Measurements from ENCODE around the gene ZBTB1.
"Not testable (repeated sequence)": the region's sequence is repeated elsewhere in the genome, so short reads cannot be mapped to it uniquely, and the experiment has no call there.

Gene ZBTB1

GRCh38 chr14:64556526-64556925 is 52.0 kb downstream of the ZBTB1 start:
- Histone ChIP-seq H3K4me3 (no peak overlapping the region), H3K27ac (no peak overlapping the region)
- DNase-seq (ENCODE audit: low spot score), result no peak
- TF ChIP-seq, protein P1, sequence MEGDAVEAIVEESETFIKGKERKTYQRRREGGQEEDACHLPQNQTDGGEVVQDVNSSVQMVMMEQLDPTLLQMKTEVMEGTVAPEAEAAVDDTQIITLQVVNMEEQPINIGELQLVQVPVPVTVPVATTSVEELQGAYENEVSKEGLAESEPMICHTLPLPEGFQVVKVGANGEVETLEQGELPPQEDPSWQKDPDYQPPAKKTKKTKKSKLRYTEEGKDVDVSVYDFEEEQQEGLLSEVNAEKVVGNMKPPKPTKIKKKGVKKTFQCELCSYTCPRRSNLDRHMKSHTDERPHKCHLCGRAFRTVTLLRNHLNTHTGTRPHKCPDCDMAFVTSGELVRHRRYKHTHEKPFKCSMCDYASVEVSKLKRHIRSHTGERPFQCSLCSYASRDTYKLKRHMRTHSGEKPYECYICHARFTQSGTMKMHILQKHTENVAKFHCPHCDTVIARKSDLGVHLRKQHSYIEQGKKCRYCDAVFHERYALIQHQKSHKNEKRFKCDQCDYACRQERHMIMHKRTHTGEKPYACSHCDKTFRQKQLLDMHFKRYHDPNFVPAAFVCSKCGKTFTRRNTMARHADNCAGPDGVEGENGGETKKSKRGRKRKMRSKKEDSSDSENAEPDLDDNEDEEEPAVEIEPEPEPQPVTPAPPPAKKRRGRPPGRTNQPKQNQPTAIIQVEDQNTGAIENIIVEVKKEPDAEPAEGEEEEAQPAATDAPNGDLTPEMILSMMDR (IDR thresholded peaks at IDR 0.05), result no peak

DNA sequence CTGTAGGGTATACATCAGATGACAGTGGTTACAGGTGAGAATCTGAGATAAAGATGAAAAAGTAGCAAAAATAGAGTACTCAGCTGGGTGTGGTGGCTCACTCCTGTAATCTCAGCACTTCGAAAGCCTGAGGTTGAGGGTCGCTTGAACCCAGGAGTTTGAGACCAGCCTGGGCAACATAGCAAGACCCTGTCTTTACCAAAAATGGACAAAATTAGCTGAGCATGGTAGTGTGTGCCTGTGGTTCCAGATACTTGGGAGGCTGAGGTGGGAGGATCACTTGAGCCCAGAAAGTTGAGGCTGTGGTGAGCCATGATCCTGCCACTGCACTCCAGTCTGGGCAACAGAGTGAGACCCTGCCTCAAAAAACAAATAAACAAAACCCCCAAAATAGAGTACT is 53.6 kb downstream of the ZBTB1 start:
- H3K27ac ChIP-seq; H3K4me3 ChIP-seq; DNase-seq (ENCODE audit: low spot score): not testable (repeated sequence)

DNA sequence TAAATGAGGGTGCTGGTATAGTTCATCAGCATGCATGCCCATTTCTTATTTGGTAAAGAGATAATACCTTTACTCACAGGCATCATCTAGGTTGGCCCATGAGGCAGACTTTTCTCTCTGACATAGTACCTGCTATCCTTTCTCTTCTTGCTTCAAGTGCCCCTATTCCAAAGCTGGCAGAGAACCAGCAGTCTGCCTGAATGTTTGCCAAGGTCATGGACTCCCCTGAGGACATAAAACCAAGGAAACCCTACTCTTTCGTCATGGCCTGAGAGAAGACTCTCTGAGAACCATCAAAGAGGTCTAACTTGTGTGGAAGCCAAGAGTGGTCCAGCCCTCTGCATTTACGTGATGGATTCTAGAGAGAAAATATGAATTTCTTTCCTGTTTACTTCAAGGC is 57.1 kb downstream of the ZBTB1 start:
- Histone ChIP-seq H3K4me3 (no peak overlapping the region), H3K27ac (no peak overlapping the region)
- TF ChIP-seq, protein P1 (IDR thresholded peaks at IDR 0.05), result no peak
- no peak for DNase-seq (ENCODE audit: low spot score)

DNA sequence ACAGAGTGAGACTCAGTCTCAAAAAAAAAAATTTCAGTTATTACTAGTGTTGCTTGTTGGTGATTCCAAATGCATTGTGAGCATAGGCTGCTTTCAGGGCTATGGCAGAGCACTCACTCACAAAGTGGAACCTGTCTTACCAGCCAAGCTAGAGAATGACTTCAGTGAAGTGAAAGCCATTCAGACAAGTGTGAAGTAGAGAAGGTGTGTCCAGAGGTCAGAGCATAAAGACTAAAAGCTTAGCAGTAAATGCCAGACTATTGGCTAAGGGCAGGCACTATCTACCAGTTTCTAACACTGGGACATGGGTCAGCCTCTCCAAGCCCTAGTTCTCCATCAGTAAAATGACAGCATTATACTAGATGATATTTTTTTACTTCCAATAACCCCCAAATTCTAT is 57.9 kb downstream of the ZBTB1 start:
- Histone ChIP-seq H3K27ac (no peak overlapping the region), H3K4me3 (no peak overlapping the region)
- DNase-seq (ENCODE audit: low spot score), result no peak
- TF ChIP-seq, protein P1 (IDR thresholded peaks at IDR 0.05), result no peak

GRCh38 chr14:64563696-64564095 is 59.1 kb downstream of the ZBTB1 start:
- no peak for DNase-seq (ENCODE audit: low spot score)
- TF ChIP-seq, protein P1 (IDR thresholded peaks at IDR 0.05), result no peak
- no peak overlapping the region for H3K27ac ChIP-seq

DNA sequence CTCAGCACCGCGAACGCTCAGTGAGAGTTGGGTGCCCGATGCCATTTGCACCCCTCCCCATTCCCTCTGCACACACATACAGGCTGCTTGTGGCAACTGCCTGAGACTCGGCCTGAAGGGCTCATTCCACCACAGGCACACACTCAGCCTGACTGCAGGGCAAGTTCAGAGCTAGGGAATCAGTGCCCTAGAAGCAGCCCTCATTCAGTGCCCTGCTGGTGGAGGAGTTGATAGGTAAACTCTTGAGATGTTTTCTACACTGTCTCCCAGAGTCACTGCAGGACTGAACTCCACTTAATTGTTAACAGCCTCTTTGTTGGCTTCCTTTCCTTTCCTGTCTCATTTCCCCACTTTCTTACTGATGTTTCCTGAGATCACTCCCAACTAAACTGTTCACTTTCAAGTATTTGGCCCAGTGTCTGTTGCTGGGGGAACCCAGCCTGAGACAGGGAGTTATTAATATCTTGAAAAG is 62.1 kb downstream of the ZBTB1 start:
- Histone ChIP-seq H3K4me3 (no peak overlapping the region), H3K27ac (peak overlapping the region; percentile 67 to 83)
- no peak for DNase-seq (ENCODE audit: low spot score)
- TF ChIP-seq, protein P1 (IDR thresholded peaks at IDR 0.05), result no peak

More at GRCh38 chr14:64563696-64564095, 59.1 kb downstream of the ZBTB1 start:
- H3K4me3 ChIP-seq, result no peak overlapping the region

GRCh38 chr14:64569138-64569631 is 64.6 kb downstream of the ZBTB1 start:
- peak; percentile 83 for DNase-seq (ENCODE audit: low spot score)
- TF ChIP-seq, protein P1 (IDR thresholded peaks at IDR 0.05), result no peak
- Histone ChIP-seq H3K27ac (peak overlapping the region; percentile 56 to 80), H3K4me3 (no peak overlapping the region)

DNA sequence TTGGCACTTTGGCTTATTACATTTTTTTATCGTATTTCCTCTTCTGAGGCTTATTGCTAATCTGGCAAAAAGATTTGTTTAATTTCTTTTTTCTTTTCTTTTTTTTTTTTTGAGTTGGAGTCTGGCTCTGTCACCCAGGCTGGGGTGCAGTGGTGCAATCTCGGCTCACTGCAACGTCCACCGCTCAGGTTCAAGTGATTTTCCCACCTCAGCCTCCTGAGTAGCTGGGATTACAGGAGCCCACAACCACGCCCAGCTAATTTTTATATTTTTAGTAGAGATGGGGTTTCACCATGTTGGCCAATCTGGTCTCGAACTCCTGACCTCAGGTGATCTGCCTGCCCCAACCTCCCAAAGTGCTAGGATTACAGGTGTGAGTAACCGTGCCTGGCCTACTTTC is 65.1 kb downstream of the ZBTB1 start:
- H3K27ac ChIP-seq, result peak overlapping the region; percentile 56 to 80

More for the DNA sequence above, 65.1 kb downstream of the ZBTB1 start:
- H3K4me3 ChIP-seq; DNase-seq (ENCODE audit: low spot score): not testable (repeated sequence)

Data from coronary artery (tissue), 2 donors.